Lower lobe of right lung (tissue), 2 donors: ENCODE data around the gene PALS2. TPM values are rescaled to one million over a fixed set of nuclear protein-coding genes. Genes with fewer than 3 reads are reported as not detected.

ENCODE experiments used
- ATAC-seq, 2 donors: fragments of 200-7000 bp; cut with Tn5 transposase; one replicate each; pipeline ENCODE4 v1.9.1; 2020 to 2022; ENCODE audit warnings: mild to moderate bottlenecking in 2 of 2, moderate library complexity in 2 of 2
- DNase-seq: peaks from one replicate; pipeline ENCODE4 v3.0.0-alpha.2; 2020
- H3K27ac ChIP-seq: fragments of 200-600 bp; one replicate; pipeline ENCODE4 v1.8.0; 2022
- H3K27me3 ChIP-seq: fragments of 200-600 bp; one replicate; pipeline ENCODE4 v1.8.0; 2022; ENCODE audit warnings: low read depth
- H3K36me3 ChIP-seq: fragments of 200-600 bp; one replicate; pipeline ENCODE4 v1.8.0; 2022; ENCODE audit warnings: mild to moderate bottlenecking
- H3K4me1 ChIP-seq: fragments of 200-600 bp; one replicate; pipeline ENCODE4 v1.8.0; 2022
- H3K4me3 ChIP-seq: fragments of 200-600 bp; one replicate; pipeline ENCODE4 v1.8.0; 2022; ENCODE audit warnings: mild to moderate bottlenecking
- H3K9me3 ChIP-seq: fragments of 200-600 bp; one replicate; pipeline ENCODE4 v1.8.0; 2022
- CTCF ChIP-seq: fragments of 200-600 bp; IDR thresholded peaks from one replicate; pipeline ENCODE4 v1.8.0; 2022; ENCODE audit warnings: antibody characterized with exemption, mild to moderate bottlenecking
- intact Hi-C: fragments of 100-400 bp; cut with DNase I; formaldehyde crosslinking; loops from one replicate; pipeline ENCODE4 v1.11.0; 2022
- total RNA-seq: library from RNA; stranded (reverse); fragmentation: NEBNext Ultra II Directional; extraction: Animal tissue kit (Norgen Biotek cat#: 25700); gene quantifications from one replicate; pipeline ENCODE4 v1.2.1, GENCODE V29; 2021
- donor health status: DM: no; HTN: yes; CAD: no; lungs with severe emphysema.

The PALS2 gene
- total RNA-seq, 1 donor from 2014 or later: 9.8 TPM

GRCh38 chr7:24587853-24588252 lies 14.6 kb downstream of the PALS2 start:
- DNase-seq (no peak), ATAC-seq (peak in 1 of 2 donors; percentile 31)
- intact Hi-C loops: no loop called here

GRCh38 chr7:24591152-24591551 lies 17.9 kb downstream of the PALS2 start:
- Histone ChIP-seq H3K27ac (no peak overlapping the region), H3K4me1 (no peaks in the 10 kb centered on the region), H3K36me3 (no peaks in the 10 kb centered on the region), H3K27me3 (no peaks in the 10 kb centered on the region), H3K4me3 (no peak overlapping the region), H3K9me3 (no peaks in the 10 kb centered on the region)
- ATAC-seq (no peak), DNase-seq (no peak)
- intact Hi-C loops: no loop called here
- no peak for TF ChIP-seq CTCF

More at GRCh38 chr7:24587853-24588252, 14.6 kb downstream of the PALS2 start:
- H3K27ac ChIP-seq: no peak overlapping the region
- H3K27me3 ChIP-seq: no peaks in the 10 kb centered on the region
- no peaks in the 10 kb centered on the region for H3K9me3 ChIP-seq
- H3K36me3 ChIP-seq: no peaks in the 10 kb centered on the region
- no peak overlapping the region for H3K4me3 ChIP-seq
- TF ChIP-seq CTCF: peak; percentile 15
- no peaks in the 10 kb centered on the region for H3K4me1 ChIP-seq

GRCh38 chr7:24595671-24596418 lies 22.6 kb downstream of the PALS2 start:
- no peak for ATAC-seq
- Histone ChIP-seq H3K4me1 (no peaks in the 10 kb centered on the region), H3K27ac (no peak overlapping the region), H3K27me3 (no peaks in the 10 kb centered on the region), H3K36me3 (no peaks in the 10 kb centered on the region), H3K4me3 (no peak overlapping the region), H3K9me3 (no peaks in the 10 kb centered on the region)
- intact Hi-C loops: no loop called here
- no peak for DNase-seq
- no peak for TF ChIP-seq CTCF

- DNase-seq: no peak
- TF ChIP-seq CTCF: no peak
- intact Hi-C loops: no loop called here
- Histone ChIP-seq H3K36me3 (no peaks in the 10 kb centered on the region), H3K4me1 (no peaks in the 10 kb centered on the region), H3K9me3 (no peaks in the 10 kb centered on the region), H3K27ac (no peak overlapping the region), H3K27me3 (no peaks in the 10 kb centered on the region), H3K4me3 (no peak overlapping the region)
- ATAC-seq: no peak
These were observed 23.8 kb downstream of the PALS2 start for GRCh38 chr7:24597014-24597413.

- no peak overlapping the region for H3K4me3 ChIP-seq
- no peak for DNase-seq
- H3K27ac ChIP-seq: no peak overlapping the region
- no peak for TF ChIP-seq CTCF
- no peaks in the 10 kb centered on the region for H3K9me3 ChIP-seq
- H3K36me3 ChIP-seq: no peaks in the 10 kb centered on the region
- ATAC-seq: no peak
- intact Hi-C loops: no loop called here
- no peaks in the 10 kb centered on the region for H3K4me1 ChIP-seq
- no peaks in the 10 kb centered on the region for H3K27me3 ChIP-seq
These were observed 28.3 kb downstream of the PALS2 start for GRCh38 chr7:24601600-24601999.
